VCaP (cell line): ENCODE measurements around the gene HLA-DOA.

Experiments used
- H3K27ac ChIP-seq: fragments of 450-650 bp; 2 replicates; pipeline ENCODE4 v1.5.1; 2017
- CTCF ChIP-seq: fragments of 450-650 bp; conservative IDR thresholded peaks from 2 replicates; pipeline ENCODE4 v1.5.1; 2017; ENCODE audit warnings: mild to moderate bottlenecking, moderate library complexity

HLA-DOA gene

GRCh38 chr6:32967151-32968091, 42.0 kb downstream of the HLA-DOA start:
- H3K27ac ChIP-seq, result peak overlapping the region; percentile 100
- peak; percentile 73 for TF ChIP-seq CTCF

GRCh38 chr6:32964776-32965175, 44.6 kb downstream of the HLA-DOA start:
- H3K27ac ChIP-seq, result peak overlapping the region; percentile 100
- no peak for TF ChIP-seq CTCF

- peak overlapping the region; percentile 100 for H3K27ac ChIP-seq
- no peak for TF ChIP-seq CTCF
Measured at GRCh38 chr6:32963866-32964265, 45.5 kb downstream of the HLA-DOA start.

GRCh38 chr6:32962213-32962826, 47.1 kb downstream of the HLA-DOA start:
- no peak for TF ChIP-seq CTCF
- H3K27ac ChIP-seq, result no peak overlapping the region

GRCh38 chr6:32960563-32960962, 48.8 kb downstream of the HLA-DOA start:
- H3K27ac ChIP-seq, result no peak overlapping the region

GRCh38 chr6:32956176-32956575, 53.2 kb downstream of the HLA-DOA start:
- no peak for TF ChIP-seq CTCF
- H3K27ac ChIP-seq, result no peak overlapping the region

More at GRCh38 chr6:32960563-32960962, 48.8 kb downstream of the HLA-DOA start:
- TF ChIP-seq CTCF, result no peak

- TF ChIP-seq CTCF, result 0 out of 2 replicates have a peak, but pooled peaks have one; percentile 8
Measured at GRCh38 chr6:32954986-32955802, 54.2 kb downstream of the HLA-DOA start.

More at GRCh38 chr6:32954986-32955802, 54.2 kb downstream of the HLA-DOA start:
- H3K27ac ChIP-seq, result no peak overlapping the region
